Fibroblast of lung (primary cell): ENCODE results near the gene SAPCD2.

Experiments used
- EZH2 ChIP-seq: IDR thresholded peaks from 2 replicates; pipeline ENCODE4 v1.5.1; 2012; ENCODE audit warnings: low read length, control low read depth, mild to moderate bottlenecking; ENCODE audit errors: missing control alignments
- TF ChIP-seq, protein P1 (sequence below), 2 donors: IDR thresholded peaks in 1 of 2; conservative IDR thresholded peaks in 1 of 2; 1 replicate in 1 of 2; 2 replicates in 1 of 2; pipeline ENCODE4 v1.5.1; 2011 to 2012; ENCODE audit warnings: low read length in 2 of 2, control low read depth in 1 of 2, inconsistent platforms in 1 of 2, low read depth in 1 of 2, mild to moderate bottlenecking in 1 of 2

DNA sequence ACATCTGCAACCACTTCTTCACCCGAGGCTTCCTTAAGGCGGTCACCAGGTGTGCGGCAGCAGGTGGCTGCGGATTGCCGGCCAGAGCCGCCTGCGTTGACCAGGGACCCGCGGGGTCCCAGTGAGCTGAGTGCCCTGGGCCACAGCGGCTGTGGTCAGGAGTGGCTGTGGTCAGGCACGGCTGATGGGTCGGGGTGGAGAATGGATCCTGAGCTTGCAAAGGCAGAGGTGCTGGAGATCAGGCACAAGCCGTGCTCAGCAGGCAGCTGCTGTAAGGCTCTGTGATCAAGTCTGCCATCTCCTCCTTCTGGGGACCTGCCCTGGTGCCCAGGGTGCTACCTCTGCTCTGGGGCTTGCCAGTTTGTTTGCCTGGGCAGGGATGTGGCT, 9.0 kb upstream of the SAPCD2 start:
- TF ChIP-seq, protein P1, sequence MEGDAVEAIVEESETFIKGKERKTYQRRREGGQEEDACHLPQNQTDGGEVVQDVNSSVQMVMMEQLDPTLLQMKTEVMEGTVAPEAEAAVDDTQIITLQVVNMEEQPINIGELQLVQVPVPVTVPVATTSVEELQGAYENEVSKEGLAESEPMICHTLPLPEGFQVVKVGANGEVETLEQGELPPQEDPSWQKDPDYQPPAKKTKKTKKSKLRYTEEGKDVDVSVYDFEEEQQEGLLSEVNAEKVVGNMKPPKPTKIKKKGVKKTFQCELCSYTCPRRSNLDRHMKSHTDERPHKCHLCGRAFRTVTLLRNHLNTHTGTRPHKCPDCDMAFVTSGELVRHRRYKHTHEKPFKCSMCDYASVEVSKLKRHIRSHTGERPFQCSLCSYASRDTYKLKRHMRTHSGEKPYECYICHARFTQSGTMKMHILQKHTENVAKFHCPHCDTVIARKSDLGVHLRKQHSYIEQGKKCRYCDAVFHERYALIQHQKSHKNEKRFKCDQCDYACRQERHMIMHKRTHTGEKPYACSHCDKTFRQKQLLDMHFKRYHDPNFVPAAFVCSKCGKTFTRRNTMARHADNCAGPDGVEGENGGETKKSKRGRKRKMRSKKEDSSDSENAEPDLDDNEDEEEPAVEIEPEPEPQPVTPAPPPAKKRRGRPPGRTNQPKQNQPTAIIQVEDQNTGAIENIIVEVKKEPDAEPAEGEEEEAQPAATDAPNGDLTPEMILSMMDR (conservative IDR thresholded peaks at IDR 0.05 in 1 of 2, IDR thresholded peaks at IDR 0.05 in 1 of 2; ENCODE audit: low read depth in 1 of 2, low read length in 2 of 2): no peak
- TF ChIP-seq EZH2: no peak
